ENCODE measurements around the gene NNAT. TPM values are rescaled to one million over a fixed set of nuclear protein-coding genes. Genes with fewer than 3 reads are reported as not detected.
A peak's percentile ranks its signal among the peaks of the same experiment; 100 is the strongest.

Gene NNAT
- total RNA-seq, 1 experiment from 2014 or later: 43.1 TPM

DNA sequence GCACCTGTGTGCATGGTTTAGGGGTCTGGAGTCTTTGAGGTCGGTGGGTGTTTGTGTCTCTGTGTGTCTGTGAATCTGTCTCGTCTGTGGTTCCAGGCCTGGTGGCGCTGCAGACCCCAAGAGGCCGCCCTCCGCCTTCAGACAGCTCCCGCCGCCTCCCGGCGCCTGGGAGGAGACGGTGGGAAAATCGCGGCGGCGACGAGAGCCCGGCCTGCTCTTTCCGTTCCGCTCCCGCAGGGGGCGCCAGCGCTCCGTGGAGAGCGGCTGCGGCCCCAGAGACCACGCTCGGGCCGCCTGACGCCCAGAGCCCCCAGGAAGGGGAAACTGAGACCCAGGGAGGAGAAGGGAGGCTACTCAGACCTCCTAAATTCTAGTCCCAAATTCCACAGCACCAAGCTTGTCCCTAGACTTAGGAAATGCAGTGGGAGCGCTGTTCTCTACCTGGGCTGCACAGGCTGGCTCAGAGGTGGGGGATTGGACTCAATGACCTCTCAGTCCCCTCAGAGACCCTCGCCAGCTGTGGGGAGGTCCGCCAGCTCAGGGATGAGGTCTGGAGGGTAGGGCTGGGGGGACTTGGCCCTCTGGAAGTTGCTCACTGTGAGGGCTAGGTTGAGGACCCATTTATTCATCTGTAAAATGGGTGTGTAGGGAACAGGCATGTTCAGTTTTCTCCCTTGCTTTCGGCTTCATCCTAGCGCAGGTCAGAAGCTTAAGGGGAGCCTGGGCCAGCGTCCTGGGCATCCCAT lies 43.5 kb downstream of the NNAT start:
- Histone ChIP-seq H2BK5ac (ENCODE audit: insufficient read length, low read length) (no peak overlapping the region), H3K23ac (ENCODE audit: insufficient read length, low read depth, low read length) (no peak overlapping the region), H3K4me2 (ENCODE audit: insufficient read depth, insufficient read length, low read length) (peak overlapping the region; percentile 12), H4K20me1 (ENCODE audit: control insufficient read depth, insufficient read depth, insufficient read length) (no peaks in the 10 kb centered on the region), H3K27me3 (ENCODE audit: insufficient read depth, low read length) (no peaks in the 10 kb centered on the region), H3T11ph (ENCODE audit: low read length) (no peak overlapping the region), H2BK20ac (ENCODE audit: low read depth, low read length, poor library complexity, severe bottlenecking) (no peak overlapping the region), H3K14ac (ENCODE audit: insufficient read depth, low read length) (no peak overlapping the region), H3K9me3 (ENCODE audit: control insufficient read depth, low read depth, low read length) (no peaks in the 10 kb centered on the region), H3K27ac (ENCODE audit: insufficient read length, low read depth, low read length) (no peak overlapping the region), H2BK15ac (ENCODE audit: low read depth, low read length) (no peak overlapping the region), H3K4me1 (ENCODE audit: insufficient read depth, low read length) (peaks cover 7% of the 10 kb centered on the region; the same call in 1 of the 2 replicates), H2BK120ac (ENCODE audit: low read depth, low read length, poor library complexity, severe bottlenecking) (no peak overlapping the region), H4K5ac (ENCODE audit: insufficient read length, low read depth, low read length) (no peak overlapping the region), H3K79me1 (ENCODE audit: insufficient read depth, low read depth, low read length, poor library complexity, severe bottlenecking) (no peaks in the 10 kb centered on the region), H3K56ac (ENCODE audit: insufficient read length, low read depth, low read length) (no peak overlapping the region), H3K79me2 (ENCODE audit: insufficient read depth, low read length) (no peaks in the 10 kb centered on the region), H4K91ac (ENCODE audit: insufficient read length, low read depth, low read length) (no peak overlapping the region), H3K18ac (ENCODE audit: insufficient read length, low read depth, low read length) (no peak overlapping the region), H3K4ac (ENCODE audit: low read depth, low read length) (no peak overlapping the region), H3K9ac (ENCODE audit: extremely low read depth, insufficient read length, low read length) (no peak overlapping the region), H2BK12ac (ENCODE audit: insufficient read length, low read depth, low read length) (no peak overlapping the region), H2AFZ (ENCODE audit: low read length) (no peak overlapping the region), H3K23me2 (ENCODE audit: insufficient read length, low read depth, low read length, poor library complexity, severe bottlenecking) (no peaks in the 10 kb centered on the region), H2AK5ac (ENCODE audit: insufficient read length, low read length) (no peak overlapping the region), H4K8ac (replicated peaks; ENCODE audit: insufficient read length, low read depth, low read length) (no peak overlapping the region)
- Mint-ChIP-seq H3K9me3 (no peaks in the 10 kb centered on the region; a peak in 2 of 5 replicates), H3K4me3 (no peak overlapping the region), H3K36me3 (ENCODE audit: insufficient read depth in 1 of 3, low read depth in 3 of 3) (no peaks in the 10 kb centered on the region), H3K27ac (no peak overlapping the region; a peak in 1 of 7 replicates), H3K4me1 (peaks cover 30 to 35% of the 10 kb centered on the region in 2 experiments), H3K27me3 (ENCODE audit: low read depth) (peaks cover 37% of the 10 kb centered on the region)
- TF ChIP-seq, protein P1, sequence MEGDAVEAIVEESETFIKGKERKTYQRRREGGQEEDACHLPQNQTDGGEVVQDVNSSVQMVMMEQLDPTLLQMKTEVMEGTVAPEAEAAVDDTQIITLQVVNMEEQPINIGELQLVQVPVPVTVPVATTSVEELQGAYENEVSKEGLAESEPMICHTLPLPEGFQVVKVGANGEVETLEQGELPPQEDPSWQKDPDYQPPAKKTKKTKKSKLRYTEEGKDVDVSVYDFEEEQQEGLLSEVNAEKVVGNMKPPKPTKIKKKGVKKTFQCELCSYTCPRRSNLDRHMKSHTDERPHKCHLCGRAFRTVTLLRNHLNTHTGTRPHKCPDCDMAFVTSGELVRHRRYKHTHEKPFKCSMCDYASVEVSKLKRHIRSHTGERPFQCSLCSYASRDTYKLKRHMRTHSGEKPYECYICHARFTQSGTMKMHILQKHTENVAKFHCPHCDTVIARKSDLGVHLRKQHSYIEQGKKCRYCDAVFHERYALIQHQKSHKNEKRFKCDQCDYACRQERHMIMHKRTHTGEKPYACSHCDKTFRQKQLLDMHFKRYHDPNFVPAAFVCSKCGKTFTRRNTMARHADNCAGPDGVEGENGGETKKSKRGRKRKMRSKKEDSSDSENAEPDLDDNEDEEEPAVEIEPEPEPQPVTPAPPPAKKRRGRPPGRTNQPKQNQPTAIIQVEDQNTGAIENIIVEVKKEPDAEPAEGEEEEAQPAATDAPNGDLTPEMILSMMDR (conservative IDR thresholded peaks at IDR 0.05): peak; percentile 99
- no CpG with 5 or more reads among the region's 34 CpGs for WGBS (ENCODE audit: extremely low coverage, insufficient read length, low lambda C conversion rate)
- DNase-seq: peak; percentile 70
